ENCODE results near the gene MAMDC2.

The MAMDC2 gene

DNA sequence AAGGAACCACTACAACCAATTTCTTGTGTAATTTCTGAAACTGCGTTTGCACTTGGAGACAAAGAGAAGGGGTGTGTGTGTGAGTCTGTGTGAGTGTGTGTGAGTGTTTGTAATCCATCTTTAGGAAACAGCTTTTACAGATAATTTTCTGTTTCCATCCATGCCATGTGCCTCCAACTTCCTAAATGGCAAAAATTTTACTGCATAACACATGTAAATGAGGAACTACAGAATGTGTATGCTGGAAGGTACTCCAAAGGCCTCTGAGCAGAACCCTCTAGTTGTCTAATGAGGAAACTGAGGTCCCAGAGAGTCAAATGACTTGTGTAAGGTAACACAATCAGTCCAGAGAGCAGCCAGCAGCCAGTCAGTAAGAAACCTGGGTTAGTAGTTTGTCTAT, 20.8 kb downstream of the MAMDC2 start:
- DNase-seq (ENCODE audit: low read depth in 2 of 2): no peak

GRCh38 chr9:70065572-70065971, 21.9 kb downstream of the MAMDC2 start:
- no peak for DNase-seq (ENCODE audit: low read depth in 2 of 2)

GRCh38 chr9:70066418-70066817, 22.8 kb downstream of the MAMDC2 start:
- no peak for DNase-seq (ENCODE audit: low read depth in 2 of 2)

GRCh38 chr9:70066874-70067273, 23.2 kb downstream of the MAMDC2 start:
- DNase-seq (ENCODE audit: low read depth in 2 of 2): no peak

DNA sequence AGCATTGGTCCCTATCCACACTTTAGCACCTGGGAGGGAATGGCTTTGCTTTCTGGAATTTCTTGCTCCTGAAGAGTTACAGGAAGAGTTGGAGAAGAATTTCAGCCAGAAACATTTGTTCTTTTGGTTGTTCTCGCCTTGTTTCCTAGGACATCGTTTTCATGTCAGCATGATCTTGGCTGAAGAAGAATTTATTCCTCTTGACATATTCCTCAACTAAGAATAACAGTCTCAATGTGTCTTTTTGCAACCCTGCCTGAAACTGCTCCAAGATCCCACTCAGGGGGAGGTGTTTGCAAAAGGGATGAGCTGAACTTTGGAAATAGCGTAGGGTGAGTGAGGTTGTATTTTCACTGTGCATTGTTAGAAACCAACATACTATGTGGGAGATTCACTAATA, 26.1 kb downstream of the MAMDC2 start:
- DNase-seq (ENCODE audit: low read depth in 2 of 2): no peak

GRCh38 chr9:70073193-70073592, 29.5 kb downstream of the MAMDC2 start:
- no peak for DNase-seq (ENCODE audit: low read depth in 2 of 2)

DNA sequence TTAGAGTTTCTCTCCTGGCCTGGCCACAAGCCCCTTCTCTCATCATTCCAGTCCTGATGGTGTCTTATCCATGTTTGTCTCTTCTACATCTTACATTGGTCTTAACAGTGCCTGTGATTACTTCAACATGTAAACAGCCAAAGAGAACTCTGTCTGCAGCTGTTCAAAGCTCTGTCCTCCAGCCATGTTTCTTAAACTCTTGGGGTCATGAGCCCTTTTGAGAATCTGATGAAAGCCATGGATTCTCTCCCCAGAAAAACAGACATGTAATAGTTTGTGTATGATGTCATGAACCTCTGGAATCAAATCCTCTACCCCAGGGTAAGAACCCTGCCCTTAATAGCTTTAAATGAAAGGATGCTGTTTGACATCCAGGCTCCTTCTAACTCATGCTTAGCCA, 30.1 kb downstream of the MAMDC2 start:
- no peak for DNase-seq (ENCODE audit: low read depth in 2 of 2)

DNA sequence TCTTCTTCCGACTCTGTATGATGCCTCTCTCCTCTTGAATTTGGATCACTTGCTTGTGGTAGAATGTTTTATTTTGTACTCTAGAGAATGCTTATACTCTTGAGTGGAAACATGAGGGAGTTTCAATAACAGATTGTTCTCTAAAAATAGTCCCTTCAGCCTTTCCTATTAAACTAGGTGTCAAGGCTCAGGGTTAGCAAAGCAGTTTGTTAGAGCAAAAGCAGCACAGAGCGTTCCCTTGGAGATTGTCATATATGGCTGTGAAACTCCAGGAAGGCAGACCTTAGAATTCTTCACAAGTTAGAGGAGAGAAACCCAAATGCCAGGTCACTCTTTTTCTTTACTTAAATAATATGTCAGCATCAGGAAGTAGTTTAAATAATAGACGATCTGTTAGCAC, 33.0 kb downstream of the MAMDC2 start:
- DNase-seq (ENCODE audit: low read depth in 2 of 2): no peak

DNA sequence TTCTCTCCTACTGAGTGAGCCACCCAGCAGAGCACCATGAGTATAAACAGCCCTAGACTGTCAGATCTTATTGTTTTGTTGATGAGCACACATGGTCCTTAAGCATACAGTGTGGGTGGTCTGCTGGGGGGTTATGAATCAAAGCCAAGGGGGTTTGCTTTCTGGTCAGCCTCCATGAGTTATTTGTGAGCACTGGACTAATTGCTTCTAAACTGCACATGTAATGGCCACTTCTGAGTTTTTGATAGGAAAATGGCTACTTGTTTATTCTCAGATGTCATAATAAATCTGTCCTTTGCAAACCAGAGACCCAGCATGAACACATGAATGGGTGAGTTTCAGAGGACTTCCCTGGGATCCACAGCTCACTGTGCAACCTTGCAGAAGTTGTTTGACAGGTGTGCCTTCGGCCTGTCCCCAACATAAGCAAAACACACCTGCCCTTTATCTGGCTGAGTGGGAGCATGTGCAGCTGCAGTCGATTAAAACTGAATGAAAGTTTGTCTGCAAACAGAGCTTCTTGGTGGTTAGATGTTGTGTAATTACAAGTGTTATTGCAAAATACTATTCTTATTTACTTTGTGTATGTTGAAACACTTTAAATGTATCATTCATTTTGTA, 35.9 kb downstream of the MAMDC2 start:
- no peak for DNase-seq (ENCODE audit: low read depth in 2 of 2)

GRCh38 chr9:70080481-70081119, 37.0 kb downstream of the MAMDC2 start:
- DNase-seq (ENCODE audit: low read depth in 2 of 2): no peak

DNA sequence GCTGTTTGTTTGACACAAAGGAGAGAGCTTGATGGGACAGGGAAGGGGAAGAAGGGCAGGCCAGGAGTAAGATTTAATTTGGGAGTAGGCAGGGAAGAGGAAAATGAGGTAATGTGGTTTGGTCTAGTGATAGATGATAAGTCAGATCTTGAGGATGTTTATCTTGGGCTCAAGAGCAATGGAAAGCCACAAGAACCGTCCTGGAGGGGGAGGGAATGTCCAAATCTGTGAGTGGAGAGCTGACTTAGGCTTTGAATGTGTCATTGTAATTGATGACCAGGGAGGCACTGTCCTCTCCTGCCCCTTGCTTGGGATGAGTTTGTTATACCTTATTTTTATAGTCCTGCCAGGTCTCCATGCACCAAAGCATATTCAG, 37.5 kb downstream of the MAMDC2 start:
- no peak for DNase-seq (ENCODE audit: low read depth in 2 of 2)

GRCh38 chr9:70083429-70083828, 39.8 kb downstream of the MAMDC2 start:
- DNase-seq (ENCODE audit: low read depth in 2 of 2): no peak

GRCh38 chr9:70085241-70085640, 41.6 kb downstream of the MAMDC2 start:
- no peak for DNase-seq (ENCODE audit: low read depth in 2 of 2)

DNA sequence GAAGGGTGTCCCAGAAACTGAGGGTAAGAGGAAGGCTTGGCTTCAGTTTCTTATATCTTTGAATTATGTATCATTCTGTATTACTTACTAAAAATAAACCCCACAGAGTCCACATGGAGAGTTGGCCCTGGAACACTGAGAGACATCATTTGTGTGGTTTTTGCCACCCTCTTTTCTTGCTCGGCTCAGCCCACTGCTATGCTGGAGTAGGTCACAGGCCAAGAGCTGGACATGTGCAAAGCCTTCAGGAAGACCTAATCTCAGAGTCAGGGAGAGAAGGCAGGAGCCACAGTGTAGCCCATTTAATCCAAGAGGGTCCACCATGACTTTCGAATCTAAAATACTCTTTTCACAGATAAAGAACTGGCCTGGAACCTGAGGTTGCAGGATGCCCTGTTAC, 47.5 kb downstream of the MAMDC2 start:
- no peak for DNase-seq (ENCODE audit: low read depth in 2 of 2)

- no peak for DNase-seq (ENCODE audit: low read depth in 2 of 2)
Observed at GRCh38 chr9:70091572-70091971, 47.9 kb downstream of the MAMDC2 start.

DNA sequence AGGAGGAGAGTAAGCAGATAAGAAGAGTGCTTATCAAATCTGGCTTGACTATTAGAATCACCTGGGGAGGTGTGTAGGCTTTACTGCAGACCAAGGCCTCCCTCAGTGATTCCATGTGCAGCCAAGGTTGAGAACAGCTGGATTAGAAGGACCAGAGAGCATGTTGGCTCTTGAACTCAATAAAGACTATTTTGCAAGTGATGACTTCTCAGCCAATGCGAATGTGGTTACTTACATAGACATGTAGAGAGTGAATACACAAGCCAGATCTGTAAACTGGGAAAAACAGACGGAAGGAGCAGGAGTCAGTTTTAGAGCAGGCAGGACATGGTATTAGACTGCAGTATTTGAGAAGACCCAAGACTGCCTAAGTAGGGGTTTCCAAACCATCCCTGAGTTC, 48.5 kb downstream of the MAMDC2 start:
- no peak for DNase-seq (ENCODE audit: low read depth in 2 of 2)

DNA sequence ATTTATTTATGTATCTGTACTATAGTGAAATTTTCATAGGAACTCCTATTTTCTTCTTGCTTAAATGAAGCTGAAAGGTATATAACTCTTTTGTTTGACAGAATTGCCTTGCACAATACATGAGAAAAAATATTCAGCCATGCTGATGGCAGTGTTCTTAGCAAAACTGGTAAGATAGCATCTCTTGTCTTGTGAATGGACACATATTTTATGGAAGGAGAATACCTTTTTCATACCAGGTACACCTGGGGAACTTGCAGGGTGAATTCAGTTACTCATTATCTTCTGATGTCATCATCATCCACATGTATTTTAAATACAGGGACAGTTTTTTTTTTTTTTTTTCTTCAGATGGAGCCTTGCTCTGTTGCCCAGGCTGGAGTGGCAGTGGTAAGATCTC, 49.4 kb downstream of the MAMDC2 start:
- no peak for DNase-seq (ENCODE audit: low read depth in 2 of 2)

DNA sequence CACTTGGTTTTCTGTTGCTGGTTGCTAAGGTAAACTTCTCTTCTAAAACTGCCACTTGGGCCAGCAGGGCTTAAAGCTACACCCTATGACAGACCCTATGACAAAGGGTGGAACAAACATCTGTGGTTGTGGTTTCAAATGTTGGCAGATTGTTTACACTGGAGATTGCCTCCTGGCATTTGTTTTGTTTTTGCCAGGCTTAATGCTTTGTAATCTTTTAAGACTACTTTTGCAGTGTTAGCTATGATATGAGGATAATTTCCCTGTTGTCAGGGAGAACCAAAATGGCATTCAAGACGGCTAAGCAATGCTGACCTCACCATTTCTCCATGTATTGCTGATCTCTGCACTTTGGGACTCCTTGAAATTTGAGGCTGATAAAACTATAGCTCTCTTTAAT, 50.3 kb downstream of the MAMDC2 start:
- no peak for DNase-seq (ENCODE audit: low read depth in 2 of 2)

GRCh38 chr9:70094747-70095146, 51.1 kb downstream of the MAMDC2 start:
- no peak for DNase-seq (ENCODE audit: low read depth in 2 of 2)

DNA sequence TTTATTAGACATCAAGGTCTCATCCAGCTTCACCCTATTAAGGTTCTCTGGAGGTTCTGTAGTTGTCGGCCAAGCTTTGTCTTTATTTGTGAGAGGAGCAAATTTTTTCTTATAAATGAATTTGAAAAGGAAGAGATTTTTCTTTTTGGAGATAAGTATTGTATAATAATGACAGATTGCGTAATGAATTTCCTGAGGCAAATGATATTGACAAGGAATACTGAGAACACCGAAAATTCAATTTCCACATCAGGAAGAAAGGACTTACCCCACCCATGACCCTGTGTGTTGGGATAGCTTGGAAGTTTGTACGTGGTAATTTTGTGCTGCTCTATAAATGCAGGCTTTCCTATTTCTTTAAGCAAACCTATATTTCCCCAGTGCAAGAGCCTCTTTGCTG, 53.5 kb downstream of the MAMDC2 start:
- no peak for DNase-seq (ENCODE audit: low read depth in 2 of 2)

DNA sequence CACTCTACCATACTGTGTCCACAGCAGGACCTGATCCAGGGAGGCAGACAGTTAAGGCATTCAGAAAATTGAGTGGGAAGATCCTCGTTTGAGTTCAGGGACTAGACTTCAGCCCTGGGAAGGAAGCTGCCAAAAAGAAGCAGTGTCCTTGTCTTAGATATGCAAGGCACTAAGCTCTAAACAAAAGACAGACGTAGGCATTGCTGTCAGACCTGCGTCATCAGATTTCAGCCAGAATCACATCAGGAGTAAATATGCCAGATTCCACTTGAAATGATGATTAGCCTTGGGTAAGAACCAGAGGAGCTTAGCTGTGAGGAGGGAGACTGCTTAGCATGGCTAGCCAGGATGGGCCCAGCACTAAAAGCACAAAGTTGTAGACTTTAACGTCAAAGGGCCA, 56.7 kb downstream of the MAMDC2 start:
- DNase-seq (ENCODE audit: low read depth in 2 of 2): no peak

GRCh38 chr9:70101265-70101664, 57.6 kb downstream of the MAMDC2 start:
- DNase-seq (ENCODE audit: low read depth in 2 of 2): no peak

DNA sequence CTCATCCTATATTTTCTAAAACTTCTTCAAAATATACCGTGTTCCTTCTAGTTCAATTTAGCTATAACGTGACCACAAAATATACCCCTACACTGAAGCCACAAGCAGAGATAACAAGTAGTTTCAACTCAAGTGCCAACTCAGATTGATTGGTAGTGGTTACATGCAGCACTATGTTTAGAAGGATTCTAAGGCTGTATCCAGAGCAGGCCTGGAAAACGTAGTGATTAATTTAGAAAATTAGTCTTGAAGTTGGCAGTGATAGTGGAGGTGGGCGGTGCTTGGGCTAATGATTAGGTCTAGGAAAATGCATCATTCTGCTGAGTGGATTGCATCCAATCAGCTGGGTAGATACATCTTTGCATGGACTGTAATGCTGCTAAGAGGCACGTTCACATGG, 61.5 kb downstream of the MAMDC2 start:
- no peak for DNase-seq (ENCODE audit: low read depth in 2 of 2)

GRCh38 chr9:70106571-70106970, 62.9 kb downstream of the MAMDC2 start:
- DNase-seq (ENCODE audit: low read depth in 2 of 2): no peak
